Measurements from ENCODE around the gene WSCD2. TPM values are rescaled to one million over a fixed set of nuclear protein-coding genes. Genes with fewer than 3 reads are reported as not detected.

WSCD2 gene
- polyA plus RNA-seq, 1 donor (not counting 4 experiments of a cell fraction or from before 2014, with no cell fraction given), result not detected

GRCh38 chr12:108145011-108145410 is 15.9 kb downstream of the WSCD2 start:
- no peaks in the 10 kb centered on the region for H3K27me3 ChIP-seq (ENCODE audit: control insufficient read depth, extremely low read depth, insufficient read depth, low read length)
- no peak overlapping the region for H3K27ac ChIP-seq (ENCODE audit: control insufficient read depth, insufficient read depth, low read length)
- FAIRE-seq (no peak), DNase-seq (ENCODE audit: low read depth, low spot score) (no peak)
- H3K9me1 ChIP-seq (ENCODE audit: control insufficient read depth, extremely low read depth, insufficient read depth, low read length), result no peaks in the 10 kb centered on the region
- no peaks in the 10 kb centered on the region for H3K9me3 ChIP-seq (ENCODE audit: control insufficient read depth, low read depth, low read length)
- no peaks in the 10 kb centered on the region for H3K79me2 ChIP-seq (ENCODE audit: control insufficient read depth, insufficient read depth, low read length)
- H3K4me2 ChIP-seq (ENCODE audit: control insufficient read depth, extremely low read depth, insufficient read depth, low read depth, low read length), result no peak overlapping the region
- H4K20me1 ChIP-seq (ENCODE audit: control insufficient read depth, extremely low read depth, insufficient read depth, low read length), result no peaks in the 10 kb centered on the region
- H3K9ac ChIP-seq (ENCODE audit: control insufficient read depth, extremely low read depth, insufficient read depth, low read length), result no peak overlapping the region
- H3K4me1 ChIP-seq (ENCODE audit: control insufficient read depth, extremely low read depth, insufficient read depth, low read length), result no peaks in the 10 kb centered on the region
- H3K36me3 ChIP-seq (ENCODE audit: control insufficient read depth in 2 of 2, extremely low read depth in 1 of 2, insufficient read depth in 2 of 2, low read length in 2 of 2), result no peaks in the 10 kb centered on the region
- dilution Hi-C loops (cut with MboI; ENCODE audit: extremely low pct_ligation_motif_present, low sequenced_read_pairs), result loop anchor here (10.0 kb wide), 1 partner anchor 60 kb away; no protein-coding TSS in a partner anchor
- no peak for TF ChIP-seq EZH2 (IDR thresholded peaks at IDR 0.05; ENCODE audit: low read length)
- no peak for TF ChIP-seq CTCF (optimal IDR thresholded peaks at IDR 0.05 in 1 of 3, IDR thresholded peaks at IDR 0.05 in 1 of 3, conservative IDR thresholded peaks at IDR 0.05 in 1 of 3; ENCODE audit: extremely low read depth in 1 of 3, insufficient read depth in 2 of 3, low read length in 3 of 3)
- H2AFZ ChIP-seq (ENCODE audit: control insufficient read depth, low read length), result no peak overlapping the region
- H3K4me3 ChIP-seq (ENCODE audit: control insufficient read depth in 2 of 3, extremely low read depth in 1 of 3, insufficient read depth in 2 of 3, low read depth in 1 of 3, low read length in 3 of 3), result no peak overlapping the region

- Histone ChIP-seq H3K4me3 (ENCODE audit: control insufficient read depth in 2 of 3, extremely low read depth in 1 of 3, insufficient read depth in 2 of 3, low read depth in 1 of 3, low read length in 3 of 3) (no peak overlapping the region), H3K36me3 (ENCODE audit: control insufficient read depth in 2 of 2, extremely low read depth in 1 of 2, insufficient read depth in 2 of 2, low read length in 2 of 2) (no peaks in the 10 kb centered on the region)
- dilution Hi-C loops (cut with MboI; ENCODE audit: extremely low pct_ligation_motif_present, low sequenced_read_pairs), result loop anchor here (10.0 kb wide), 1 partner anchor 61 kb away; no protein-coding TSS in a partner anchor
These were observed 17.2 kb downstream of the WSCD2 start for GRCh38 chr12:108146035-108146893.

More at GRCh38 chr12:108146035-108146893, 17.2 kb downstream of the WSCD2 start:
- no peaks in the 10 kb centered on the region for H3K4me1 ChIP-seq (ENCODE audit: control insufficient read depth, extremely low read depth, insufficient read depth, low read length)
- no peak for FAIRE-seq
- no peak for DNase-seq (ENCODE audit: low read depth, low spot score)
- H3K9me1 ChIP-seq (ENCODE audit: control insufficient read depth, extremely low read depth, insufficient read depth, low read length), result no peaks in the 10 kb centered on the region
- no peaks in the 10 kb centered on the region for H3K27me3 ChIP-seq (ENCODE audit: control insufficient read depth, extremely low read depth, insufficient read depth, low read length)
- no peak overlapping the region for H3K27ac ChIP-seq (ENCODE audit: control insufficient read depth, insufficient read depth, low read length)
- TF ChIP-seq EZH2 (IDR thresholded peaks at IDR 0.05; ENCODE audit: low read length) (no peak), CTCF (optimal IDR thresholded peaks at IDR 0.05 in 1 of 3, IDR thresholded peaks at IDR 0.05 in 1 of 3, conservative IDR thresholded peaks at IDR 0.05 in 1 of 3; ENCODE audit: extremely low read depth in 1 of 3, insufficient read depth in 2 of 3, low read length in 3 of 3) (no peak)
- H3K4me2 ChIP-seq (ENCODE audit: control insufficient read depth, extremely low read depth, insufficient read depth, low read depth, low read length), result no peak overlapping the region
- no peak overlapping the region for H3K9ac ChIP-seq (ENCODE audit: control insufficient read depth, extremely low read depth, insufficient read depth, low read length)
- no peaks in the 10 kb centered on the region for H4K20me1 ChIP-seq (ENCODE audit: control insufficient read depth, extremely low read depth, insufficient read depth, low read length)
- no peaks in the 10 kb centered on the region for H3K9me3 ChIP-seq (ENCODE audit: control insufficient read depth, low read depth, low read length)
- no peak overlapping the region for H2AFZ ChIP-seq (ENCODE audit: control insufficient read depth, low read length)
- H3K79me2 ChIP-seq (ENCODE audit: control insufficient read depth, insufficient read depth, low read length), result no peaks in the 10 kb centered on the region
